SK-N-SH (cell line): ENCODE results near the gene CRACR2A.

Experiments
- CTCF ChIP-seq: fragments of 200-600 bp; sonication (generic); IDR thresholded peaks from 2 replicates; pipeline ENCODE4 v1.6.1; 2017; ENCODE audit warnings: antibody characterized with exemption, mild to moderate bottlenecking, moderate library complexity
- FOSL2 ChIP-seq: IDR thresholded peaks from 2 replicates; pipeline ENCODE4 v1.4.0; 2012; ENCODE audit warnings: low read depth, mild to moderate bottlenecking, moderate library complexity, borderline replicate concordance
- MXI1 ChIP-seq: IDR thresholded peaks from 2 replicates; pipeline ENCODE4 v1.6.1; 2012; ENCODE audit warnings: mild to moderate bottlenecking, low read depth, low read length, improper control_type of control experiment
- POLR2AphosphoS5 ChIP-seq: IDR thresholded peaks from 2 replicates; pipeline ENCODE4 v1.6.1; 2012; ENCODE audit warnings: low read depth, low read length
- REST ChIP-seq: IDR thresholded peaks from 2 replicates; pipeline ENCODE4 v1.6.1; 2012; ENCODE audit warnings: mild to moderate bottlenecking, low read depth, low read length, moderate library complexity

DNA sequence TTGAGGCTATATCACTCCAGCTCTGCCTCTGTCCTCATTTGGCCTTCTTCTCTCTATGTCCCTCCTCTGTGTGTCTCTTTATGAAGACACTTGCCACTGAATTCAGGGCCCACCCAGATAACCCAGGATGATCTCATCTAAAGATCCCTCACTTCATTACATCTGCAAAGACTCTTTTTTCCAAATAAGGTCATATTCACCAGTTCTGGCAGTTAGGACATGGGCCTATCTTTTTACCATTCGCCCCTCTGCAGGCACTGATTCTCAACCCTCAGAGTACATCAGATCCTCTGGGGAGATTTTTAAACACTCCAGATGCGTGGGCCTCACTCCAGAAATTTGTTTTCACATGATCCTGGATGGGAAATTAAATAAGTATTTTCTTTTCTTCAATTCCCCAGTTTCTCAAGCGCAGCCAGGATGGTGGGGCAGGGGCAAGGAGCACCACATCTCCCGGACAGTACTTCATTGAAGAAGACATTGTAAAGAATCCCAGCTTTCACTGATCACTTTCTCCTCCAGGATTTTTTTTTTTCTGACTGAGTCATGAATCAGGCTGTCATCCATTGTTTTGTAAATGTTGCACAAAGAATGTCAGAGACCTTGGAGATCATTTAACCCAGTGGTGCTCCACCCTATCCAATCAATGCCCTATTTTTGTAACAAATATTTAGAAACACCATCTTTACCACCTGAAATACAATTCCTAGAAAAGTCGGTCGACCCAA is 27.4 kb downstream of the CRACR2A start:
- no peak for TF ChIP-seq REST
- no peak for TF ChIP-seq CTCF
- no peak for TF ChIP-seq MXI1
- TF ChIP-seq FOSL2 = no peak
- no peak for TF ChIP-seq POLR2AphosphoS5
